ENCODE results near the gene KLHDC4. TPM values are rescaled to one million over a fixed set of nuclear protein-coding genes. Genes with fewer than 3 reads are reported as not detected.

Gene KLHDC4
- total and polyA plus RNA-seq, 2 of the 4 experiments (the other 2 are of a cell fraction): 13.6 to 19.0 TPM

DNA sequence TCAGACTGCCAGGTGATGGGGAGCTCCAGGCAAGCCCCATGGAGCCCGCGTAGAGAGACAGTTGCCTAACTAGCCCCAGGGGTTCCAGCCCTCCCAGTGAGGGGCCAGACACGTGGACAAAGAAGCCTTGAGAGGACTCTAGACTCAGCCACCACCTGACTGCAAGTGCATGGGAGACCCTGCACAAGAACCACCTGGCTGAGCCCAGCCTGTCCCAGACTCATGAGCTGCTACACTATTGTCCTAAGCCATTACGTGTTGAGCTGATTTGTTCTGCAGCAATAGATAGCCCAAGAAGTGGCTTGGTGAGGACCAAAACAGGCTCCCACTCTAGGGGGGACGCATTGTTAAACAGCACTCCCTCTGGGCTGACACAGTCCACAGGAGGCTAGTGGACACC is 37.6 kb upstream of the KLHDC4 start:
- no peak overlapping the region for H4K5ac ChIP-seq (ENCODE audit: low read depth, low read length)
- H3K4ac ChIP-seq (ENCODE audit: low read depth, low read length): no peak overlapping the region
- H3K9me3 ChIP-seq (ENCODE audit: control insufficient read depth, insufficient read depth, low read length): peaks cover 9% of the 10 kb centered on the region; the same call in 1 of the 2 replicates
- DNase-seq (no peak), ATAC-seq (ENCODE audit: low read depth) (no peak)
- no peak overlapping the region for H3K14ac ChIP-seq (replicated peaks; ENCODE audit: low read depth, low read length)
- H2AK5ac ChIP-seq (ENCODE audit: low read depth, low read length): 0 out of 2 replicates have a peak overlapping the region, but pooled peaks have one; percentile 24
- H3K36me3 ChIP-seq (ENCODE audit: control insufficient read depth, insufficient read depth, low read length): no peaks in the 10 kb centered on the region
- no TSS peak for BruUV-seq (replicated peaks)
- H4K91ac ChIP-seq (ENCODE audit: insufficient read depth, low read depth, low read length): peak overlapping the region; percentile 16; the same call in 1 of the 2 replicates
- no peak overlapping the region for H3K18ac ChIP-seq (ENCODE audit: low read depth, low read length)
- no peak overlapping the region for H2AK9ac ChIP-seq (replicated peaks; ENCODE audit: low read depth, low read length, poor library complexity)
- no peak overlapping the region for H3K27ac ChIP-seq (ENCODE audit: insufficient read depth, low read length)
- H3K9me1 ChIP-seq (ENCODE audit: insufficient read depth, low read length): peaks cover 14% of the 10 kb centered on the region
- in situ Hi-C loops (cut with MboI; ENCODE audit: low sequenced_read_pairs): no loop called here
- H2BK120ac ChIP-seq (ENCODE audit: low read depth, low read length): no peak overlapping the region
- no peak overlapping the region for H4K8ac ChIP-seq (ENCODE audit: low read depth in 2 of 2, low read length in 2 of 2)
- H3K9ac ChIP-seq (ENCODE audit: low read depth, low read length): no peak overlapping the region
- no peak overlapping the region for H2AFZ ChIP-seq (replicated peaks; ENCODE audit: low read length, poor library complexity)
- H3K79me1 ChIP-seq (ENCODE audit: low read depth in 1 of 2, low read length in 2 of 2): peaks cover 0 to 3% of the 10 kb centered on the region in 2 experiments; a peak in 1 of 4 replicates
- H3K56ac ChIP-seq (ENCODE audit: extremely low read depth, insufficient read depth, low read length): no peak overlapping the region
- dilution Hi-C loops (cut with HindIII; ENCODE audit: low sequenced_read_pairs, unreplicated experiment): no loop called here
- H3K4me3 ChIP-seq (ENCODE audit: insufficient read depth, low read depth, low read length): no peak overlapping the region
- H2BK15ac ChIP-seq (ENCODE audit: low read depth, low read length): no peak overlapping the region
- TF ChIP-seq MAZ (IDR thresholded peaks at IDR 0.05; ENCODE audit: borderline replicate concordance, low read depth, low read length) (no peak), CHD1 (IDR thresholded peaks at IDR 0.05; ENCODE audit: low read depth, low read length) (no peak), RAD21 (IDR thresholded peaks at IDR 0.05; ENCODE audit: low read length) (no peak), MXI1 (IDR thresholded peaks at IDR 0.05; ENCODE audit: borderline replicate concordance, low read depth, low read length) (no peak), FOS (IDR thresholded peaks at IDR 0.05; ENCODE audit: low read depth, low read length) (no peak), CEBPB (IDR thresholded peaks at IDR 0.05; ENCODE audit: low read depth, low read length) (no peak), MAFK (IDR thresholded peaks at IDR 0.05; ENCODE audit: low read depth, low read length) (no peak), BHLHE40 (IDR thresholded peaks at IDR 0.05; ENCODE audit: low read depth, low read length) (no peak)
- TF ChIP-seq, protein P1, sequence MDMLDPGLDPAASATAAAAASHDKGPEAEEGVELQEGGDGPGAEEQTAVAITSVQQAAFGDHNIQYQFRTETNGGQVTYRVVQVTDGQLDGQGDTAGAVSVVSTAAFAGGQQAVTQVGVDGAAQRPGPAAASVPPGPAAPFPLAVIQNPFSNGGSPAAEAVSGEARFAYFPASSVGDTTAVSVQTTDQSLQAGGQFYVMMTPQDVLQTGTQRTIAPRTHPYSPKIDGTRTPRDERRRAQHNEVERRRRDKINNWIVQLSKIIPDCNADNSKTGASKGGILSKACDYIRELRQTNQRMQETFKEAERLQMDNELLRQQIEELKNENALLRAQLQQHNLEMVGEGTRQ (IDR thresholded peaks at IDR 0.05; ENCODE audit: low read depth, low read length): no peak
- H2BK20ac ChIP-seq (ENCODE audit: low read depth, low read length): no peak overlapping the region
- no peak overlapping the region for H2BK5ac ChIP-seq (ENCODE audit: low read depth, low read length, poor library complexity, severe bottlenecking)
- POLR2A ChIA-PET (ENCODE audit: unreplicated experiment): no interaction called here
- H3K4me1 ChIP-seq (ENCODE audit: control insufficient read depth, insufficient read depth, low read length): peaks cover 15% of the 10 kb centered on the region
- H4K20me1 ChIP-seq (ENCODE audit: insufficient read depth, low read length): no peaks in the 10 kb centered on the region
- 95% methylated on average over 3 of the region's 5 CpGs; no CpG with 5 or more reads in 1 of the 2 experiments for WGBS, 2 experiments (ENCODE audit: extremely low coverage in 2 of 2, insufficient read length in 1 of 2)
- CTCF ChIA-PET: no interaction called here
- no peak overlapping the region for H3K23ac ChIP-seq (ENCODE audit: low read depth, low read length)
- H3K4me2 ChIP-seq (ENCODE audit: low read depth, low read length): no peak overlapping the region
- H3K27me3 ChIP-seq (ENCODE audit: control insufficient read depth, insufficient read depth, low read length): peaks cover 2% of the 10 kb centered on the region; the same call in 1 of the 2 replicates
- intact Hi-C loops (cut with micrococcal nuclease): no loop called here

Data from IMR-90 (cell line).